CD4-positive, alpha-beta T cell treated with Interleukin-21 for 1 hour (primary cell): ENCODE data around the gene TOR2A.

ENCODE experiments used
- DNase-seq: peaks from one replicate; pipeline ENCODE4 v3.0.0-alpha.2; 2020

TOR2A gene

DNA sequence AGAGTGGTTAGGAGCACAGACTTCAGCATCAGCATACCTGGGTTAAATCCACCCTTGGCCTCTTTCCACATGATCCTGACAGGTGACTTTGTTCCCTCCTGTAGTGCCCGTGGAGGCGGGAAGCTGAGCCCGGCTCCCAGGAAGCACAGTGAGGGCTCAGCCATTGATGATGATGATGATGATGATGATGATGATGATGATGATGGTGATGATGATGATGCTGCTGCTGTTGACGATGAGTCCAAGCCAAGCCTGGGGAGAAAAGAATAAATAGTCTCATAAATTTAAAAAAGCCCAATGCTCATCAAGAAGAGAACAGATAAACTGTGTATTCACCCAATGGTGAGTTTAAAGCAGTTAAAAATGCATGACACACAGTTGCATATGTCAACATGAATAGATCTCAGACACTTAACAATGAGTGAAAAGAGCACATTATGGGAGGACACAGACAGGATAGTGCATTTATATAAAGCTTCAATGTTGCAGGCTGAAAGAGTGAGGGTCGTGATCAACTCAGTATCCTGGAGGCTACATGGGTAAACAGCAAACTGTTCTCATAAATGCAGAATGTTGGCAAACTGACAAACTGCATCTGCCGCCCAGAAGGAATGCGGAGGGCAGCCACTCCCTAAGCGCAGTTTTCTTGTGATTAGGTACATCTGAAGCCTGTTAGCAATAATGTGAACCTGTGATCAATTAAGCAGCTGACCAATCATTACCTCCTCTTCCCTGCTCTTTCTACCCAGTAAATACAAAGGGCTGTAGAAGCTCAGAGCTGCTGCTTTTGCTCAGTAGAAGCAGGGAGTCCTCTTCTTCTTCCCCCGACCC lies 40.0 kb downstream of the TOR2A start:
- no peak for DNase-seq

DNA sequence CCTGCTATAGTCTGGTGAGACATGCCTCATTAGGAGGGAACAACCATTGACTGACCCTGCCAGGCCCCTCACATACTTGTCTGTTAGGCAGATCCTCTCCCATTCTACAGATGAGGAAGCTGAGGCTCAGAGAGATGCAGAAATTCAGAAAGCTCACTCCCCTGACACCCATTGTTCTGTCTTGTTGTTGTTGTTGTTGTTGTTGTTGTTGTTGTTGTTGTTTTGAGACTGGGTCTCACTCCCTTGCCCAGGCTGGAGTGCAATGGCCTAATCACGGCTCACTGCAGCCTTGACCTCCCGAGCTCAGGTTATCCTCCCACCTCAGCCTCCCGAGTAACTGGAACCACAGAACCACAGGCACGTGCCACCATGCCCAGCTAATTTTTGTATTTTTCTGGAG lies 41.4 kb downstream of the TOR2A start:
- no peak for DNase-seq

DNA sequence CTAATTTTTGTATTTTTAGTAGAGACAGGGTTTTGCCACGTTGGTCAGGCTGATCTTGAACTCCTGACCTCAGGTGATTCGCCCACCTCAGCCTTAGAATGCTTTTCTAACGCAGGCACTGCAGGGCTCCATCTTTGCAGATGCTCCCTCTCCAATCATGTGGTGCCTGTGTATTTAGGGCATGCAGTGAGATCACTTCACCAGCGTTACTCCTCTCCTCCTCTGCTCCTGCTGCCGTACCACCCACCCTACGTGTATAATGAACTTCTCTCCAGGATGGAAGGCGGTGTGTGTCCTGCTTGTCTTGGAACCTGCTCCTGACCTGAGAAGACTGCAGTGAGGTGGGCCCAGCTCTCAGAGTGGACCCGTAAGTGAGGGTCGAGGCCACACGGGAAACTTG lies 42.0 kb downstream of the TOR2A start:
- DNase-seq = no peak

DNA sequence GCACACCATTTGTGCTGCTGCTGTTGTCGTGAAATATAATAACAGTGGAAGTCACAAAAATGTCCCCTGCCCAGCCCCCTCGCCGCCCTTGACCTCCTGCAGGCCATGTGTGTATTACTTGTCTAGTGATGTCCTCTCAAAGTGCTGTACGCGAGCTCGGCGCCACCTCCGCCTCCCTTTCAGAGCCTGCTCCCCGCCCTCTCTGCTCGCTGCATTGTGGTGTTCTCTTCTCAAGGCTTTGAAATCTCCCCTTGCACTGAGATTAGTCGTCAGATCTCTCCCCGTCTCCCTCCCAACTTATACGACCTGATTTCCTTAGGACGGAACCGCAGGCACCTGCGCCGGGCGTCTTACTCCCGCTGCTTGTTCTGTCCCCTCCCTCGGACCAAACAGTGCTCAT lies 43.0 kb downstream of the TOR2A start:
- no peak for DNase-seq

DNA sequence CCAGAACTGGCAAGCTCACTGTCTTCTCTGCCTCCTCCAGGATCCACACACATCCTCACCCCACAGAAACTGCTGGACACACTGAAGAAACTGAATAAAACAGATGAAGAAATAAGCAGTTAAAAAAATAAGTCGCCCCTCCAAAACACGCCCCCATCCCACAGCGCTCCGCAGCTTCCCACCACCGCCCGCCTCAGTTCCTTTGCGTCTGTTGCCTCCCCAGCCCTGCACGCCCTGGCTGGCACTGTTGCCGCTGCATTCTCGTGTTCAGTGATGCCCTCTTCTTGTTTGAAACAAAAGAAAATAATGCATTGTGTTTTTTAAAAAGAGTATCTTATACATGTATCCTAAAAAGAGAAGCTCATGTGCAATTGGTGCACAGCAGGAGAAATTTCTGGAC lies 44.4 kb downstream of the TOR2A start:
- DNase-seq = no peak

DNA sequence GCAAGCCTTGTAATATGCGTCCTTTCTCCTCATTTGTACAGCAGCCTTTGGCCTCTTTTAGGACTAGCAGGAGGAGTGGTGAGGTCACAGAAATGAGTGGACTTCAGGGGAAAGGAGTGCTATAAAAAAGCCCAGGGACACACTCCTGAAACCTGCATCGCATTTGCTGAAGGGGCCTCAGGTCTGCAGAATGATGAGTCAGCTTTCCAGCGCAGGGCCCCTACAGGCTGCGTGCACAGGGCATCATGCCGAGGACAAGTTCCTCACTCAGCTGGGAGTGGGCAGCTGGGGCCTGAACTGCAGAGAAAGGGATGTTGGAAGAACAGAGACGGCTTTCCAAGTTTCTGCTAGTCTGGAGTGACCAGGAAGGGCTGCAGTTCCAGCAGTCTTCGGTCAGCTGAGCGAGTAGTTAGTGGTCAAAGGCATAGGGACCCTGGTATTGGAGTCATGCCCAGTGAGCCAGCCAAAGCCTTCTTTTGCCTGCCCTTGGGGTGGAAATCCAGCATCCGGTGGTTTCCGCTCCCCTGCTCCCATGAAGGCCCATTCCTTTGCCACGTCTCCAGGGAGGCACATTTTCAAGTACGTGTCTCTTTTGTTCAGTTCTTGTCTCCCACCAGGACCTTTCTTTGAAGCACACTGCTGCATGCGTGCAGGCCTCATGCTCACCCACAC lies 45.6 kb downstream of the TOR2A start:
- no peak for DNase-seq

DNA sequence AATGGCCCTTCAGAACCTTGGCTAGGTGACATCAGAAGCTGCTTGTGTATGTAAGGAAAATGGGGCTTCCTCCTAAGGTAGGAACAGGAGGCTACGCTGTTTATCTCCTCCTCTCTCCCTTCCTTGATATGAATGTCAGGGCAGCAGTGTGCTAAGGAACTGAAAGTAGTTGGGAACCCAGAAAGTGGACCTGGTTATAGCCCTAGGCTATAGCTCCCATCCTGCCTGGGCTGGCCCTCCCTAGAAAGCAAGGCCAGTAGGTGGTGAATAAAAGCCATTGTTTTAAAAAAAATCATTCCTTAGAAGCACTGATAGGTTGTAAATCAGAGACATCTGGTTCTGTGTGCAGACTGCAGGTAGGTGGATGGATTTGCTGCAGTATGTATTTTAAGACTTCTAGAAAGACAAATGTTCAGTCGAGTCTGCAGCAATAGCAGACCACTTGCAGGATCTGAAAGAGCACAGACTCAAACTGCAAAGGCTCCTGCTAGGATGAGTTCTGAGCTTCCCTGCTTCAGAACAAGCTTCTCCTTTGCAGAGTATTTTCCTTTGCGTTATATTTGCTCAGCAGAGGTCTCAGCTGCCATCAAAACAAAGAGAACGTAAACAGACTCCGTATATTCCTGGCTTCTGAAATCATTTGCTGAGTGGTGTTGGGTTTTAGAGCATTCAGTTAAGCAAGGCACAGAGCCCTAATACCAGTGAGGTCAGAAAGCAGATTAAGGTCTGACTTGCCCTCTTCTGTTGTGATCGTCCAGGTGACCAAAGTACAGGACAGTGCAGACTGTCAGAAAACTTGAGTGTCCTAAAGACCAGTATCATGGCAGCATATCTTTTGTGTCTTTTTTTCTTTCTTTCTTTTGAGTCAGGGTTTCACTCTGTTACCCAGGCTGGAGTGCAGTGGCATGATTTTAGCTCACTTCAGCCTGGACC lies 48.4 kb downstream of the TOR2A start:
- DNase-seq = no peak

DNA sequence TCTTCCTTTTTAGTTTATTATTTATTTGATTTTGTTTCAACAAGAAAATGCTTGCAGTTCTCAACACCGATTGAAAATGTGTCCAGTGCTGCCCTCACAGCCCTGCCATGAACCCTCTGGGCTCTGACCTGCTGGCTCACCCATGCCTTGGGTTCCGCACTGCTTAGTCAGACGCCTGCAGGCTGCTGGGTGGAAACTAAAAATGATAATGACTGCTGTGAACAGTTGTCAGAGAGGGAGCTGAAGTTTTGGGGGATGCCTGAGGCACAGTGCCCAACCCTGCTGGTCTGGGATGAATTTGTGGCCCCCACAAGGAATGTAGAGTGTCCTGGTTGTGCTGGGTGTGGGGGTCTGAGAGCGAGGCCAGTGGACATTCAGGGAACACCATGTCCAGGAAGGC lies 50.5 kb downstream of the TOR2A start:
- DNase-seq = no peak

DNA sequence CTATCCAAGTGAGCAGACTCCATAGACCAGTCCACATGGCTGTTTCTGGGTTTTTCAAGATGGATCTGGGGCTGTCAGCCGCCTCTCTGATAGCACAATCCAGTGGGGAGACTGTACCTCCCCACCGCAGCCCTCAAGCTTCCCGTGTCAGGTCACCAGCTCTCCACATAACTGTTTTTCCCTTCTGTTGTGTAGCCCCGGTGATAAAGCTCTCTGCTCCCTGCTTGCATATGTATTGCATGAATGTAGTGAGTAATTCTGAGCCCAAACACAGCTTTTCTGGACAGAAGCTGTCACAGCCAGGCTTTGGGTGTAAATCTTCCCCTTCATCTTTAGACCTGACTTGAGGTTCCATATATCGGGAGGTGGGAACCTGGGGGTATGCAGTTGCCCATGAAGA lies 51.4 kb downstream of the TOR2A start:
- DNase-seq = no peak

DNA sequence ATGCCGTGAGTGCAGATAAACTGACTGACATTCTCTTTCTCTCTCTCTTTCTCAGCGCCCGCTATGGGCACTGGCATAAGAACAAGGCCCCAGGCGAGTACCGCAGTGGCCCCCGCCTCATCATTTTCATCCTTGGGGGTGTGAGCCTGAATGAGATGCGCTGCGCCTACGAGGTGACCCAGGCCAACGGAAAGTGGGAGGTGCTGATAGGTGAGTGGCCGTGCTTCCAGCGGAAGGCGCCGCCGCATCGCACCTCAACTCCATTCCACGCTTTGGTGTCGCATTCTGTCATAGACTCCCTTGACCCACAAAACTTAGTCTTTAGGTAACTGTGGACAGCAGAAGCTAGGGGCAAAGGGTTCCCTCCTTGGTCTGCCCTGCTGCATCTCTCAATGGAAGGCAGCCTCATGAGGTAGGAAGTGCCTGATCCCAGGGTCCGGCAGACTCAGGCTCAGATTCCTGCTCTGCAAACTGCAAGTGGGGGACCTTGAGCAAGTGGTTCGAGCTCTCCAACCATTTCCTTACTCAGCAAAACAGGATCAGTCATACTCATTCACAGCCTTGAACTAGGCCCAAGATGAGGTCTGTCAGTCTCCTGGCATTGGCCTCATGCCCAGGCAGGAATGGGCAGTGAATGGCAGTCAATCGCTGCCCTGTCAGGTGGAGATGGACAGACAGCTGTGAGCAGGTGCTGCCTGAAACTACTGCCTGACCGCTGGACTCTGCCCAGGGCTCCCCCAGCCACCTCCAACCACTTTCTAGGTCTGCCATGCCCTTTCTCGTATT lies 52.5 kb downstream of the TOR2A start:
- DNase-seq = no peak
